Right lobe of liver (tissue), 4 donors: ENCODE results near the gene SNX12.

Experiments used
- POLR2A ChIP-seq: fragments of 450-650 bp; IDR thresholded peaks from one replicate; pipeline ENCODE4 v1.6.1; 2017; ENCODE audit warnings: antibody characterized with exemption, mild to moderate bottlenecking
- TF ChIP-seq, protein P1 (sequence below), 4 donors: fragments of 200-600 bp in 3 of 4; fragments of 450-650 bp in 1 of 4; IDR thresholded peaks; one replicate each; pipeline versions ENCODE4 v1.5.1 to v1.8.0; 2016 to 2022; ENCODE audit warnings: antibody characterized with exemption in 4 of 4, mild to moderate bottlenecking in 2 of 4
- donor health status: DM: no; HTN: no; CAD: no.
- donor health status: DM: no; HTN: no; CAD: no.
- donor health status: DM: no; HTN: yes; CAD: no.

DNA sequence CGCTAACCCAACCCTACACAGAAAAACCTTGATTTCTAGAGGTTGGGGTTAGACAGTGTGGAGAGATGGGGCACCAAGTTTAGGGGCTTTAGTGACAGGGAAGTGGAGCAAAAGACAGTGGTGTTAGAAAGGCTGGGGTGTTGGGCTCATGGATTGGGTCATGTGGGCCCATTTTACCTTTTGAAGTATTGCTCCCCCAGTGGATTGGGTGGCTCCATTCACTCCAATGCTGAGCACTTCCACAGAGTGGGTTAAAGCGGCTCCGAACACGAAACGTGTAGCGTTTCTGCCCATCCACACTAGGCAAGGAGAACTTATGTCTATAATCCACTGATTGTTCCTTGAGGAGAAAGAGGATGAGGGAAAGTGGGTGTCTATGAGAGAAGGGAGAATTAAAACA lies 40.9 kb upstream of the SNX12 start:
- TF ChIP-seq, protein P1, sequence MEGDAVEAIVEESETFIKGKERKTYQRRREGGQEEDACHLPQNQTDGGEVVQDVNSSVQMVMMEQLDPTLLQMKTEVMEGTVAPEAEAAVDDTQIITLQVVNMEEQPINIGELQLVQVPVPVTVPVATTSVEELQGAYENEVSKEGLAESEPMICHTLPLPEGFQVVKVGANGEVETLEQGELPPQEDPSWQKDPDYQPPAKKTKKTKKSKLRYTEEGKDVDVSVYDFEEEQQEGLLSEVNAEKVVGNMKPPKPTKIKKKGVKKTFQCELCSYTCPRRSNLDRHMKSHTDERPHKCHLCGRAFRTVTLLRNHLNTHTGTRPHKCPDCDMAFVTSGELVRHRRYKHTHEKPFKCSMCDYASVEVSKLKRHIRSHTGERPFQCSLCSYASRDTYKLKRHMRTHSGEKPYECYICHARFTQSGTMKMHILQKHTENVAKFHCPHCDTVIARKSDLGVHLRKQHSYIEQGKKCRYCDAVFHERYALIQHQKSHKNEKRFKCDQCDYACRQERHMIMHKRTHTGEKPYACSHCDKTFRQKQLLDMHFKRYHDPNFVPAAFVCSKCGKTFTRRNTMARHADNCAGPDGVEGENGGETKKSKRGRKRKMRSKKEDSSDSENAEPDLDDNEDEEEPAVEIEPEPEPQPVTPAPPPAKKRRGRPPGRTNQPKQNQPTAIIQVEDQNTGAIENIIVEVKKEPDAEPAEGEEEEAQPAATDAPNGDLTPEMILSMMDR (IDR thresholded peaks at IDR 0.05), result no peak
- no peak for TF ChIP-seq POLR2A
